ENCODE results near the gene NEK11.
"Not testable (repeated sequence)": the region's sequence is repeated elsewhere in the genome, so short reads cannot be mapped to it uniquely, and the experiment has no call there.

Gene NEK11

DNA sequence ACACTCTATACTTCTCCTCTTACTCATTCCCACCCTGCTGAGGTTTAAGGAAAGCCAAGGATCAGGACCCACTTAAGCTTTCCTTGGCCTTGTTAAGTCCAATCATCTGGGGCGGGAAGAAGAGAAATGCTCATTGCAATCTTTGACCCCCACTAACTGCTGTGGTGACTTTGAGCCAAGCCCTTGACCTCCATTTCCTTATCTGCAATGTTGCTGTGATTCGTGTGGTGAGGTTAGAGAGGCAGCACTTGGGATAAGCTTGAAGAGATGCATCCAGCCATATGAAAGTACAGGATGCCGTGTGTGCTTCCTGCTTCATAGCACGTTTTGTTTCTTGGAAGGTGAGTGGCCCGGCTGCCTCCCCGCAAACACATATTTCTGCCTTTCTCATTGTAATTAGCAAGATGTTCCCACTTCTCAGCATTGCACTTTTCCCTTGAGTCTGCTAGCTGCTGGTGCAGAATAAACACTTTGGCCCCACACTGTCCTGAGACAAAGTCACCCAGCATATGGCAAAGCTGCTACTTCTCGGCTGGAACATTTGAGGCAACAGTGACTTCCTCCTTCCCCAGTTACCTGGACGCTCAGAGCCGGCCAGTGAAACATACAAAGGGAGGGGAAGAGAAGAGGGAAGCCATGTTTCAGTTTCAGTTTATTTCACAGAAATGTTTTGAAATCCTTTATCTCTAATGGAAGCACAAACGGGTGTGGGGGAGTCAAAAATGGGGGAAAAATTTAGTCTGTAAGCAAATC lies 344.4 kb downstream of the NEK11 start:
- DNase-seq: no peak

DNA sequence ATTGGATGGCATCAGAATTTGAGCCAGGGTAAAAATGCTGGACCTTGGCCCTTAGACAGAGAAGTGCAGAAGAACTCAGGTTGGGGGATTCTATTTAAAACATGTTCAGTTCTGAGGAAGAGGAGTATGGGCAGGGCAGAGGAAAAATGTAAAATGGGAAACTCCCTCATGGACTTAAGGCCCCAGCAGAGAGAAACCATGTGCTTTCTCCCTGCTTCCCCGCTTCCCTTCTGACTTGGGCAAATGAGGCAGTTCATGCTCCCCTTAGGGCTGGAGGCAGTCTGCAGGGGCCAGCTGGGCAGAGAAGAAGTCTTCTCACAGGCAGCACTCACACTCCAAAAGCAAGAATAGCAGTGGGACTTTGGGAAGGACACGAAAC lies 345.0 kb downstream of the NEK11 start:
- no peak for DNase-seq

DNA sequence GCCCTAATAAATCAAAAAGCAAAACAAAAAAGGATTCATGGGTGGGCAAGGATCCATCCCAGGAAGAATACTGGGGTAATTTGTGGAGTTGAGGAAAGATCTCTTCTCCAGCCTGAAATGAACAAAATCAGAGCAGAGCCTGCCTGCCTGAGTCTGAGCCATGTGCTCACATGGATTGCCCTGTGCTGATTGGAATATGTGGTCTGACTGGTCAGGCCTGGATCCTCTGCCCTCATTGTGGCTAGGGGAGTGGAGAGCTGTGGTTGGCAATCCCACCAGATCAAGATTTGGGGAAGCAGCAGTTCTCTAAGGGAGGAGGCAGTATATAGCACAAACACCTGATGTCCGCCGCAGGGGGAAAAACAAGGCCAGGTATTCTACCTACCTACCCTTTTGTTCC lies 348.1 kb downstream of the NEK11 start:
- no peak for DNase-seq

DNA sequence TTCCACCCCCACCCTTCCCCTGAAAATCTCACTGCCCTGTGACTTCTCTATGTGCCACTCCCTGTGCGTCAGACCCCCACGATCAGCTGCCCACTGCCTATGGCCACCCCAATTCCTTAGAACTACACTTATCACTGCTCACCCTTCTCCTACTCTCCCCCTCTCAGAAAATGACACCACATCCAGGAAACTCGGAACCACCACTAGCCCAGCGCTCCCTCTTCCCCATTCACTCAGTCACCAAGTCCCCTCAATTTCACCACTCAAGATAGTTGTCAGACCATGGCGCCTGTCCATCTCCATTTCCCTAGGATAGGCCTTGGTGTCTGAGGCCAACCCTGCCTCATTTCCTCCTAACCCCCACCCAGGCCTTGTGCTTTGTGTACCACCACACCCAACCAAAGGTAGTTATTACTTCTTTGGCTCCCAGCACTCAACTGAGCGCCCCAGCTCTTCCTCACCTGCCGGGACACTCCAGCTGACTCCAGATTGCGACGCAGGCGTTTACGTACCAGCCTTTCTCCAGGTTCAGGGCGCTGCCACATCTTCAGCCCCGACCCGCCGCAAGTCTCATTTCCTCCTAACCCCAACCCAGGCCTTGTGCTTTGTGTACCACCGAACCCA lies 354.3 kb downstream of the NEK11 start:
- DNase-seq: not testable (repeated sequence)

DNA sequence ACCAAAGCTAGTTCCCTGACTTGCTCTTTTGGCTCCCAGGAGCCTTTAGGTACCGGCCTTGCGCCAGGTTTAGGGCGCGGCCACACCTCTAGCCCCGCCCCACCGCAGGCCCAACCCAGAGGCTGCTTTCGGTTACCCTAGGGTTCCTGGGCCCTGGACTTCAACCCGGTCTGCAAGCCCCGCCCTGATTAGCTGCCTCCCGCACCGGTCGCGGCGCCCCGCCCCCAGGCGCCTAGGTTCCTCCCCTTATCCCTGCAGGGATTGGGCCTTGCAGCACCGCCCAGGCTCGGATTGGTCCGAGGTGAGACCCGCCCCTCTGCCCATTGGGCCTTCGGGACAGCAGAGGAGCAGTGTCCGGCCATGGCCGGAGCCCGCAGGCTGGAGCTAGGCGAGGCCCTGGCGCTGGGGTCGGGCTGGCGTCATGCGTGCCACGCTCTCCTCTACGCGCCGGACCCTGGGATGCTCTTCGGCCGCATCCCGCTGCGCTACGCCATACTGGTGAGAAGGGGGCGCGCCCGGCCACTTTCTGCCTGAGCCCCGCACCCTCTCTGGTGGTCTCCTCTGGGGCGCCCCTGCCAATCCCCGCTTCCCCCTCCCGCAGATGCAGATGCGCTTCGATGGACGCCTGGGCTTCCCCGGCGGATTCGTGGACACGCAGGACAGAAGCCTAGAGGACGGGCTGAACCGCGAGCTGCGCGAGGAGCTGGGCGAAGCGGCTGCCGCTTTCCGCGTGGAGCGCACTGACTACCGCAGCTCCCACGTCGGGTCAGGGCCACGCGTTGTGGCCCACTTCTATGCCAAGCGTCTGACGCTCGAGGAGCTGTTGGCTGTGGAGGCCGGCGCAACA lies 355.0 kb downstream of the NEK11 start, which contains the start of gene NUDT16:
Gene NUDT16, plus strand, starts transcription at position 330 of the 847 bp plus-strand sequence. Its CDS starts 31 bp downstream, at position 361.
- peak; percentile 98 for DNase-seq

DNA sequence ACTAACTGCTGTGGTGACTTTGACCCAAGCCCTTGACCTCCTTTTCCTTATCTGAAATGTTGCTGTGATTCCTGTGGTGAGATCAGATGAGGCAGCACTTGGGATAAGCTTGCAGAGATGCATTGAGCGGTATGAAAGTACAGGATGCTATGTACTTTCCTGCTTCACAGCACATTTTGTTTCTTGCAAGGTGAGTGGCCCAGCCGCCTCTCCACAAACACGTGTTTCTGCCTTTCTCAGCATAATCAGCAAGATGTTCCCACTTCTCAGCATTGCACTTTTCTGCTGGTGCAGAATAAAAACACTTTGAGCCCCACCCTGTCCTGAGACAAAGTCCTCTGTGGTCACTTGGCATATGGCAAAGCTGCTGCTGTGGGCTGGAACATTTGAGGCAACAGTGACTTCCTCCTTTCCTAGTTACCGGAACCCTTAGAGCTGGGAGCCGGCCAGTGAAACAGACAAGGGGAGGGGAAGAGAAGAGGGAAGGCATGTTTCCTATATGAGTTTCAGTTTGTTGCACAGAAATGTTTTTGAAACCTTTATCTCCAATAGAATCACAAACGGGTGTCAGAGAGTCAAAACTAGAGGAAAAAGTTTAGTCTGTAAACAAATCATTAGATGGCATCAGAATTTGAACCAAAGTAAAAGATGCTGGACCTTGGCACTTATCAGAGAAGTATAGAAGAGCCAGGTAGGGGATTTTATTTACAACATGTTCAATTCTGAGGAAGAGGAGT lies 359.9 kb downstream of the NEK11 start:
- DNase-seq: peak; percentile 17

DNA sequence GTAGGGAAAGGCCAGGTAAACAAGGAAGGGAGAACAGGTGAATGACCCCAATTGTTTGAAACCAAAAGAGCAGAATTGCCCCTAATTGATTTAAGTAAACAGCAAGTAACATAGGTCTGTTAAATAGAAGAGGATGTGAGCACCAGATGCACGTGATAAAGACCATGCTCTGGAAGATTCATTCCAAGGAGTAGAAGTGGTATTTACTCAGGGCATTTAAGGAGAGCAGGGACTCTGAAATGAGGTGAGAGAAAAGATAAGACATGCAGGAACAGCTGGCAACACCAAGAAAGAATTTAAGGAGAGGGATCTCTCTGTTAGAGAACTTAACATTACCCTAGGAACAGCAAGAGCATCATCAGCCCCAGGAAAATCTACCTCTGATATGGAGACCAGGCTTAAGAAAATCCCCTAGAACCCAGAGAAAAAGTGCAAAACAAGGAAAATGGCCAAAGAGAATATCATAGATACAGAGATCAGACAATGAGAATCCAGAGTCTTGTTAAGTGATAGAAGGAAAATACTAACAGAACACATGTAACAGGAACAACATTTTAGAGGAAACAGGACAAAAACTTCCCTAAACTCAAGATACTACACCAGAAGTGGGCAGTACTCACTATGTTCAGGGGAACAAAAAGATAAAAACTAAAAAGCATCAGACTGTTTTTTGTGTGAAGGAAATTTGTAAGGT lies 361.3 kb downstream of the NEK11 start:
- DNase-seq: no peak

DNA sequence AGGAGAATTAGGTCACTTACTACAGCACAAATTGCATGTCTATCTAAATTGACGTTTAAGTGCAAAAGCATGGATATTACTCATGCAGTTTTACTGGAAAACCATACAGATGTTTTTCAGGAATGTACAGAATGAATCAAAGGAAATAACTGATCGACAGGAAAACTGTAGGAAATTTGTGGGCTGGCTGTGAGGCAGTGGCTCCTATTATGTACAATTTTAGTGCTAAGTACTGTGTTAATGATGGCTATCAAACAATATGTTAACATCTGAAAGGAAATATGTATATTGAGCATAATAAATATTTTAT lies 361.8 kb downstream of the NEK11 start:
- DNase-seq: no peak

DNA sequence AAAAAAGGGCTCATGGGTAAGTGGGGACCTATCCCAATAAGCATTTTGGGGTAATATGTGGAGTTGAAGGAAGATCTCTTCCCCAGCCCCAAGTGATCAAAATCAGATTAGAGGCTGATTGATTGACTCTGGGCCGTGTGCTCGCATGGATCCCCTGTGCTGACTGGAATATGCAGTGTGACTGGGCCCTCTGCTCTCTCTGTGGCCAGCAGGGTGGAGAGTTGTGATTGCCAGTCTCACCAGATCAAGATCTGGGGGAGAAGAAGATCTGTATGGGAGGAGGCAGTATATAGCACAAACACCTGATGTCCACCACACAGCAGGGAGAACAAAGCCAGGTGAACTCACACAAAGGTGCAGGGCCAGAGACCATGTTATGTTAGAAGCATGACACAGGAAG lies 363.7 kb downstream of the NEK11 start:
- no peak for DNase-seq

DNA sequence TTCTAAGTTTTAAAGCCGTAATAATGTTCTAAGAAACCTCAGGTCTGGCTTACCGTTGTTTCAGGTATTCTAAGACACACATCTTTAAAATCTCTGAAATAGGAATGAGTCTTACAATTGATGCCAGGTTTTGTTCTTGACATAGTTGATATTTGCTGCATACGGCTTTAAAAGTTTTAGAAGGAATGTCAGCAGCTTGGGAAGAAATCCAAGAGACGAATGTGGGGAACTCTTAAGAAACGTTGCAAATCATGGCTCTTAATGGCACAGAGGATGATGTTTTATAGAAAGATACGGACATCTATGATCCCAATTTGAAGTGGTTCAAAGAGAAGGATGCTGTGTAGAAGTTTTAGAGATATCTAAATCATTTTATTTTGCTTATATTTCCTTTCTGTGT lies 366.4 kb downstream of the NEK11 start:
- DNase-seq: no peak

DNA sequence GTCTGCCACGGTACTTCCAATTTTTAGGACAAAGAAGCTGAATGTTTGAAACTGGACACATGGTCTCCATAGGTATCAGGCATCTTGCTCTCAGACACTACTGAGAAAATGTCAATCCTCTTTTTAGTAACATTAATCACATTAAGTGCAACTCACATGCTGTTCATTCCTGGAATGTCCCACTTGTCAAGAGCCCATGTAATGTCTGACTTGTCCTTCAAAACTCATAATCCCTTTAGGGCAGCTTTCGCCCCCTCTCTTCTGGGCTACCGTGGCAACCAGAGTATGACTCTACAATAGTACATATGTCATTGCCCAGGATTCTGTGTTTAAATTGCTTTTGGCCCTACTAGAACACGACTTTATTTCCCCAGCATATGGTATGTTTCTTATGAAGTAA lies 367.2 kb downstream of the NEK11 start:
- DNase-seq: no peak

DNA sequence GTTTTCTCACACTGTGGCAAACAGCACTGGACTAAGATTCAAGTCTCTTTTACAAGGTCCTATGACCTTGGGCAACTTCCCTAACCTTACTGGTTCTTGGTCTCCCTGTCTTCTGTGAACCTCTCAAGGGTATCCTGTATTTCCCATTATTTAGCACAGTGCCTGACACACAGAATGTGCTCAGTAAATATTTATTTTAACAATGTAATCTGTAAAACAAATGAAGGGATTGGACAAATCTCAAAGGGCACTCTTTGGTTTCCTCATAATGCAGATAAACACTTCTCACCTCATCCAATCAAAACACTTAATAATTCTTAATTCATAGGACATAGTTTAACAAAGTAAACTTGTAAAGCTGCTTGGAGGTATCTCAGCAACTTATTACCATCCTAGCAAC lies 367.7 kb downstream of the NEK11 start:
- no peak for DNase-seq

DNA sequence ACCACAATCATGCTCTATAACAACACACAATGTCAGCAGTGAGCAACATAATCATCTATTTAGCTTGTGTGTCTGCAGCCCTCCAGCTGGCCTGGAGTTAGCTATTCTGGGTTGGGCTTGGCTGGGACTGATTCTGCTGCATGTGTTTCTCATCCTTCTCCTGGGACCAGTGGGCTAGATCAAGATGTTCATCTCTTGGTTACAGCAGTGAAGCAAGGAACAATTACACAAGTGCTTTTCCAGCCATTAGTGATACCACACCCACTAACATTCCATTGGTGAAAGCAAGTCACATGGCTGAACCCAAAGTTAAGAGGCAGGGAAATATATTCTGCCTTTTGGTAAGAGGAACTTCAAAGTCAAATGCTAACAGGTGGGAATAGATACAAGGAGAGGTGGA lies 369.5 kb downstream of the NEK11 start:
- DNase-seq: no peak

DNA sequence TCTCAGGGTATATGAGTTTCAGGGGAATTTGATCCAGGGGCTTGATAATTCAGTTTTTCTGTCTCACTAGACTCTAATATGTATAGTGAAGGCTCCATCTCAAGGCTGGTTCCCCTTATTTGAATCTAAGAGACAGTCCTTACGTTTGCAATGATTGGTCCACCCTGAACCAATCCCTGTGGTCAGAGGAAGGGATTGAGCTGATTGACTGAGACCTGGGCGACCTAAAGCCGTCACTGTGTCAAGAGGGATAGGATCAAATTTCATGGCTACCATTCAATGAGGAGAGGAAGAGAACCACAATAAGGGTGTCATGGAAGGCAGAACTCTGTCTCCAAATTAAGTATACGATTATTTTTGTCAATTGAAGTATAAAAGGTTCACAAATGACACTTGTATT lies 371.2 kb downstream of the NEK11 start:
- no peak for DNase-seq
